Muscle of leg (tissue), 11 donors: ENCODE measurements around the gene PLAC1. TPM values are rescaled to one million over a fixed set of nuclear protein-coding genes. Genes with fewer than 3 reads are reported as not detected.

Source experiments
- DNase-seq: peaks from one replicate; pipeline ENCODE4 v3.0.0; 2013
- H3K27ac ChIP-seq: one replicate; pipeline ENCODE4 v1.5.1; 2013; ENCODE audit warnings: mild to moderate bottlenecking, low read length, control low read depth
- H3K27me3 ChIP-seq: one replicate; pipeline ENCODE4 v1.6.1; 2013; ENCODE audit warnings: low read length; ENCODE audit not compliant: control insufficient read depth, insufficient read depth
- H3K36me3 ChIP-seq: one replicate; pipeline ENCODE4 v1.6.1; 2013; ENCODE audit warnings: low read length; ENCODE audit not compliant: control insufficient read depth, insufficient read depth
- H3K4me1 ChIP-seq: one replicate; pipeline ENCODE4 v1.6.1; 2013; ENCODE audit warnings: low read length; ENCODE audit not compliant: control insufficient read depth, insufficient read depth
- H3K4me3 ChIP-seq: one replicate; pipeline ENCODE4 v1.5.1; 2013; ENCODE audit warnings: low read length, control low read depth
- H3K9me3 ChIP-seq: replicated peaks from 2 replicates; pipeline ENCODE4 v1.6.1; 2013; ENCODE audit warnings: low read depth, low read length; ENCODE audit not compliant: control insufficient read depth
- WGBS: methylation state at CpG from one replicate; pipeline ENCODE4 v1.1.5; 2013; ENCODE audit warnings: missing lambda C conversion rate; ENCODE audit not compliant: insufficient coverage; 5-methylcytosine and 5-hydroxymethylcytosine counted together
- polyA plus RNA-seq, 8 donors: library from polyadenylated mRNA; unstranded; fragments of 120-200 nt; gene quantifications; one replicate each; pipeline versions ENCODE4 v1.2.1 to v1.2.3, GENCODE V29; 2013; ENCODE audit warnings: inconsistent platforms in 1 of 8, low replicate concordance in 1 of 8; ENCODE audit not compliant: insufficient read length in 8 of 8, insufficient read depth in 1 of 8
- total RNA-seq: library from RNA; stranded (reverse); fragments of 120-200 nt; gene quantifications from one replicate; pipeline ENCODE4 v1.2.4, GENCODE V29; 2013

The PLAC1 gene
- total and polyA plus RNA-seq, 9 donors, result 1.4 to 2.7 (median 2.3) TPM

DNA sequence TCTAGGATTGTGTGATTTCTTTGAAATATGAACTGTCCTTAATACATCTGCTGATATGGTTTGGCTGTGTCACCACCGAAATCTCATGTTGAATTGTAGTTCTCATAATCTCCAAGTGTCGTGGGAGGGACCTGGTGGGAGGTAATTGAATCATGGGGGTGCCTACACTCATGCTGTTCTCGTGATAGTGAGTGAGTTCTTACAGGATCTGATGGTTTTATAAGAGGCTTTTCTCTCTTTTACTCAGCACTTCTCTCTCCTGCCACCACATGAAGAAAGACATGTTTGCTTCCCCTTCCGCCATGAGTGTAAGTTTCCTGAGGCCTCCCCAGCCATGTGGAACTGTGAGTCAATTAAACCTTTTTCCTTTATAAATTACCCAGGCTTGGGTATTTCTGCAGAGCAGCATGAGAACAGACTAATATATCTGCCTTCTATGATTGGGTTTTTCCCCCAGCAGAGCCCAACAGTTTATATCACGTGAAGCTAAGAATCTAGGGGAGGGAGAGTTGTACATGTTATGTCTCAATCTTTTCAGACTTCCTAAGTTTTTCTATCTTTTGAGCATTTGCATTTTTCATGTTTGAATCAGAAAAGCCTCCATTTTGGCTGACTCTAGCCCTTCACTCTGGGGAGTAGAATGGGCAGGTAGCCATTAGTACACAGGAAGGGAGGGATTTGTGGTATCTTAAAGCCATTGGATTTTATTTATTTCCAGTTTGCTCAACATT lies 58.9 kb downstream of the PLAC1 start:
- peak; percentile 95 for DNase-seq
- no CpG with 5 or more reads among the region's 5 CpGs for WGBS
- H3K27me3 ChIP-seq, result peaks cover 2% of the 10 kb centered on the region

DNA sequence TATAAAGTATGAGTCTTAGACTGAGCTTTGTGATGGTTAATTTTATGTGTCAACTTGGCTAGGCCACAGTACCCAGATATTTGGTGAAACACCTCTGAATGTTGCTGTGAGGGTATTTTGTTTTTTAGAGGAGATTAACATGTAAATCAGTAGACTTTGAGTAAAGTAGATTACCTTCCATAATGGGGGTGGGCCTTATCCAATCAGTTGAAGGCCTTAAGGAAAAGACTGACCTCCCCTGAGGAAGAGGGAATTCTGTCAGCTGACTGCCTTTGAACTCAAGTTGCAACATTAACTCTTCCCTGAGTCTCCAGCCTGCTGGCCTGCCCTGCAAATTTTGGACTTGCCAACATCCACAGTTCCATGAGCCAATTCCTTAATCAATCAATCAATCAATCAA lies 66.0 kb downstream of the PLAC1 start:
- Histone ChIP-seq H3K4me3 (no peak overlapping the region), H3K36me3 (no peaks in the 10 kb centered on the region), H3K9me3 (no peaks in the 10 kb centered on the region), H3K27me3 (peaks cover 9% of the 10 kb centered on the region), H3K27ac (no peak overlapping the region), H3K4me1 (peaks cover 8% of the 10 kb centered on the region)
- no peak for DNase-seq

More for the DNA sequence above, 58.9 kb downstream of the PLAC1 start:
- Histone ChIP-seq H3K27ac (peak overlapping the region; percentile 32), H3K4me1 (peaks cover 2% of the 10 kb centered on the region), H3K36me3 (no peaks in the 10 kb centered on the region), H3K9me3 (peaks cover 4% of the 10 kb centered on the region), H3K4me3 (no peak overlapping the region)

DNA sequence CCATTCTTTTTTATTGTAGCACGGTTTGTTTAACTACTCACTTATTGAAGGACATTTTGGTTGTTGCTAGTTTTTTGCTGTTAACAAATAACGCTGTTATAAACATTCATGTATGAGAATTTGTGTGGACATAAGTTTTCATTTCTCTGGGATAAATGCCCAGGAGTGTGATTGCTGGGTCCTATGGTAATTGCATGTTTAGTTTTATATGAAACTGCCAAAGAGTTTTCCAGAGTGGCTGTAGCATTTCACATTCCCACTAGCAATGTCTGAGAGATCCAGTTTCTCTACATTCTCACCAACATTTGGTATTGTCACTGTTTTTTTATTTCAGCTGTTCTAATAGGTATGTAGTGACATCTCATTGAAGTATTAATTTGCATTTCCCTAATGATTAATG lies 66.8 kb downstream of the PLAC1 start:
- H3K27me3 ChIP-seq, result peaks cover 9% of the 10 kb centered on the region
- H3K9me3 ChIP-seq, result no peaks in the 10 kb centered on the region

DNA sequence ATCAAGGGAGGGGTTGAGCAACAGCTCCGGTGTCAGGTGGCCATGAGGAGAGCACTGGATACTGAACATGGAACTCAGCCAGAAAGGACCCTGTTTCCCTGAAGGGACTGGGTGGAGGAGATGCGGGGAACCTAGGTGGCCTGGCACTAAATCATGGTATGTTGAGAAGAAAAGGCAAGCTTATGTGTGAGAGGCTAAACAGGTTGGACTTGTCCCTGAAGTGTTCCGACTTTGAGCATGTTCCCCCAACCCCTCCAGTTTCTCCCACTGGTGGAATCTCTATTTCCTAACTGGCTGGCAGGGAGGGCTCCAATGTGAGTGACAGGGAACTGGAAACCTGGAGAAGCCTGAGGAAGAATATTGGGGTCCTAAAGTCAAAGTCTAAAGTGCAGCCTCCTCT lies 69.5 kb downstream of the PLAC1 start:
- Histone ChIP-seq H3K36me3 (no peaks in the 10 kb centered on the region), H3K9me3 (no peaks in the 10 kb centered on the region), H3K27me3 (peaks cover 11% of the 10 kb centered on the region), H3K27ac (no peak overlapping the region), H3K4me1 (peaks cover 10% of the 10 kb centered on the region), H3K4me3 (no peak overlapping the region)
- no peak for DNase-seq
- 72% methylated on average over 2 of the region's 3 CpGs for WGBS

More for the DNA sequence above, 66.8 kb downstream of the PLAC1 start:
- DNase-seq, result peak; percentile 53
- H3K4me3 ChIP-seq, result no peak overlapping the region
- WGBS, result no CpG with 5 or more reads among the region's 2 CpGs
- peaks cover 8% of the 10 kb centered on the region for H3K4me1 ChIP-seq
- no peaks in the 10 kb centered on the region for H3K36me3 ChIP-seq
- no peak overlapping the region for H3K27ac ChIP-seq

DNA sequence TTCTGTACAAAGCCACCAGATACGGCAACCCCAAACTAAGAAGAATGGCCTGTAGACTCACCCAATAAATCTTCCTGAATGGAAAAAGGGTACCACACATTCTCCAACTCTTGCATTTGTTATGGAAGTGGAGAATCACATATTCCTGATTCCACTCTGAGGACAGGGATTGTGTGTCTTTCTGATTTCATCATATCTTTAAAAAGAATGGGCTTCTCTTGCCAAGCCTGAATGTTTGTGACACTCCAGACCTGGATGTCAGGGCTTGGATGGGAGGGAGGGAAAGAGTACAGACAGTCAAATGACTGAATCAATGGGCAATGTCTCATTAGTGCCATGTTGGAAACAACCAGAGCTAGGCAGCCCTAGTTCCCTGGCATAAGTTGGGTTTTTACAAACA lies 77.4 kb downstream of the PLAC1 start:
- H3K9me3 ChIP-seq, result no peaks in the 10 kb centered on the region
- no peak overlapping the region for H3K4me3 ChIP-seq
- peaks cover 5% of the 10 kb centered on the region for H3K27me3 ChIP-seq
- WGBS, result no CpG with 5 or more reads among the region's 1 CpG
- H3K36me3 ChIP-seq, result no peaks in the 10 kb centered on the region
- H3K4me1 ChIP-seq, result peaks cover 2% of the 10 kb centered on the region
- peak; percentile 48 for DNase-seq
- H3K27ac ChIP-seq, result peak overlapping the region; percentile 71

DNA sequence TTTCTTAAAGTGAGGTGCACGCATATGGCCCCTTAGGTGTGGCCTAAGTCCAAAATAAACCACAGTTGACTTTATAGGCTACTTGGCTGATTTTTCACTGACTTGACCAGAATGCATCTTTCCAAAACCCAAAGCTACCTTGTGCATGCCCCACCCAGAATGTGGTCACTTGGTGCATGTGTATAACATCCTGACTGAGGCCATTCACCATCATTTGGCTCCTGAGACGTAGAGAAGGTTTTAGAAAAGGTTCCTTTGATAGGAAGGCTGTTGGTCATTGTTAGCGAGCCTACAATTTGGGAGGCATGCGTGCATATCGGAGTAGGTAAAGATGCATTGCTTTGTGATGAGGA lies 84.6 kb downstream of the PLAC1 start:
- no peak overlapping the region for H3K4me3 ChIP-seq
- H3K27ac ChIP-seq, result no peak overlapping the region
- H3K27me3 ChIP-seq, result peaks cover 12% of the 10 kb centered on the region
- no peaks in the 10 kb centered on the region for H3K36me3 ChIP-seq
- H3K9me3 ChIP-seq, result no peaks in the 10 kb centered on the region
- peaks cover 7% of the 10 kb centered on the region for H3K4me1 ChIP-seq
- WGBS, result no CpG with 5 or more reads among the region's 5 CpGs
- DNase-seq, result no peak

DNA sequence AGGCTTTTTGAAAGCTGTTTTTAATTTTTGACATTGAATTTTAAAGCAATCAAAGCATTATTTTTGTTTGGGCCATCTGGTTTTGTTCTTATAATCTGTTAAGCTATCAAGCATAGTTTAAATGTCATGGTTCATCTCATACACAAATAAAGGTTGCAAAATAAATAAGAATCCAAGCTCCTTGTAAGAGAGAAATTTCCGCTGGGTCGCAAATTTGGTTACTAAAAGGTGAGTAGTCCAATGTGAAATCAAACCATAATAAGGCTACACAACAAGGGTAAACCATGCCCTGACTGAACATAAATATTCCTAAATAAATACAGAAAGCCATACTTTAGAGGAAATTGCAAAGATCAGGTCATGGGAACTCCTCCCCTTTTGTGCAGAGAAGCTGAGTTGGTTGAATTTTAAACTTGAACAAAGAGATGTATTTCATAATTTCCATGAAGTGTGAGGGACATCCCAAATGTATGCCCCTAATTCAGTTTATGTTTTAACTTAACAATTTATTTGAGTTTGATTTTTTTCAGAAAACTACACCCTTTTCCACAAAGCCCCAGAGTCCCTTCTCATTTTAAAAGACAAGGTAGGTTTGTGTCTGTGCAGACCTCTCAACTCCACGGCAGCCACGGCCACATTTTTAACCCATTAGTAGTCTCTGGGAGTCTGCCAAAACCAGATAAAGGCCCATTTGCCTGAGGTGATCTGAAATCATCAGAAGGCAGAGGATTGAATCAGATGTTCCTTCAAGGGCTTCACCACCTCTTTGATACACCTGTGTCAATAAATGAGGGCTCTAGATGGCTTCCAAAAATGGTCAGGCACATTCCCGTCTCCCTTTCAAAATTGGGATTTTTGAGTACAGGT lies 85.2 kb downstream of the PLAC1 start:
- Histone ChIP-seq H3K27ac (no peak overlapping the region), H3K9me3 (no peaks in the 10 kb centered on the region), H3K36me3 (no peaks in the 10 kb centered on the region), H3K27me3 (peaks cover 12% of the 10 kb centered on the region), H3K4me1 (peaks cover 7% of the 10 kb centered on the region), H3K4me3 (no peak overlapping the region)
- no peak for DNase-seq
- no CpG with 5 or more reads among the region's 5 CpGs for WGBS

DNA sequence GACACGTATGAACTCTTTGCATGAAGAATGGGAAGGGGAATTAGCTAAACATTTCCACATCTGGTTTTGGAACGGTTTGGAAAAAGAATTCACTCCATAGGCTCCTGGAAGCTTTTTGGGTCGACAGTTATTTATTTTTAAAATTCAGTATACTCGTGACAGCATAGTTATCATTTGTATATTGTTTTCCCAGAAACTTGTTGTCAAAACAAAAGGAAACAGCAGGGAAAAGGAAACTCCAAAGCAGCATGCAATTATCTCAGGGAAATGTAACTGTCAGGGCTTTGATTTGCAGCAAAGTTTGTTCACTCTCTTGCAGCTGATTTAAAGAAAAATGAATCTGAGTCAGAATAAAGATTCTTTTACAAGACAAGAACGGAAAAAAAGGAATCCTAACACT lies 86.5 kb downstream of the PLAC1 start:
- no CpG with 5 or more reads among the region's 5 CpGs for WGBS

DNA sequence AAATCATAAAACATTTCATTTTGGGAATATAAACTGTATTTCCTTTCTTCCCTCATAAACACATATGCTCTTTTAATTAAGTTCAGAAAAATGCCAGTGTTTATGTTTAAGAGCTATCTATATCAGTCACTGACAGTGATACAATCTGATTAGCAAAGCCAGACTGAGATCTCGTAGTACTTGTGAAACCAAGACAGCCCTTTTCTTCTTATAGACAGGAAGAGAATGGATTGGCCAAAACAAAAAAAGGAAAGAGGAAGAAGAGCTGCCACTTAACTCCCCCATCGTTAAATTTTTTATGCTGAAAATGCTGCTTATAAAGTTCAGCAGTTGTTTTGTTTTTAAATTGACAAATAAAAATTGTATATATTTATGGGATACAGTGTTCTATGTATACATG lies 87.4 kb downstream of the PLAC1 start:
- H3K4me1 ChIP-seq, result peaks cover 7% of the 10 kb centered on the region
- H3K9me3 ChIP-seq, result no peaks in the 10 kb centered on the region
- H3K27ac ChIP-seq, result peak overlapping the region; percentile 87
- peaks cover 9% of the 10 kb centered on the region for H3K27me3 ChIP-seq
- H3K36me3 ChIP-seq, result no peaks in the 10 kb centered on the region
- H3K4me3 ChIP-seq, result no peak overlapping the region
- WGBS, result no CpG with 5 or more reads among the region's 2 CpGs
- DNase-seq, result peak; percentile 46

More for the DNA sequence above, 86.5 kb downstream of the PLAC1 start:
- H3K9me3 ChIP-seq, result no peaks in the 10 kb centered on the region
- peak overlapping the region; percentile 87 for H3K27ac ChIP-seq
- DNase-seq, result peak; percentile 86
- H3K4me3 ChIP-seq, result no peak overlapping the region
- no peaks in the 10 kb centered on the region for H3K36me3 ChIP-seq
- H3K27me3 ChIP-seq, result peaks cover 11% of the 10 kb centered on the region
- H3K4me1 ChIP-seq, result peaks cover 7% of the 10 kb centered on the region

DNA sequence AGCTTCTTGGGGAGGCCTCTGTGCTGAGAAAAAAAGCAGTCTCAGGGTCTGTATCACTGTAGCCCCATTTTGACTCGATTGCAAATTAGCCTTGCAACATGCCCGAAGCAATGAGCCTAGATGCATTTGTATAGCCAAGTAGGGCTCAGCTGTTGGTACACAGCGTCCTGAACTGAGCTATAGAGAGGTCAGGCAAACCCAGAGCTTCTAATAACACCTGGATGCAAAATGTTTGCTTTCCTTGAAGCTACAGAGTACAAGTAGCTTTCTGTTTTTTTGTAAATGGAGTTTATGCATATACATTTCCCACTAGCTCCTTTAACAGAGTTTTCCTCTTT lies 87.8 kb downstream of the PLAC1 start:
- peak; percentile 39 for DNase-seq
- peaks cover 9% of the 10 kb centered on the region for H3K27me3 ChIP-seq
- H3K4me1 ChIP-seq, result peaks cover 7% of the 10 kb centered on the region
- H3K9me3 ChIP-seq, result no peaks in the 10 kb centered on the region
- H3K27ac ChIP-seq, result peak overlapping the region; percentile 87
- no peak overlapping the region for H3K4me3 ChIP-seq
- no peaks in the 10 kb centered on the region for H3K36me3 ChIP-seq
- WGBS, result 29% methylated on average over 3 of the region's 3 CpGs
